Colonic mucosa (tissue), 4 donors: Measurements from ENCODE around the gene USP28. TPM values are rescaled to one million over a fixed set of nuclear protein-coding genes. Genes with fewer than 3 reads are reported as not detected.

ENCODE experiments used
- DNase-seq: peaks from one replicate; pipeline ENCODE4 v3.0.0-alpha.2; 2020
- H3K27ac ChIP-seq: fragments of 200-600 bp; one replicate; pipeline ENCODE4 v1.8.0; 2021
- H3K27me3 ChIP-seq: fragments of 200-600 bp; one replicate; pipeline ENCODE4 v1.8.0; 2021
- H3K36me3 ChIP-seq: fragments of 200-600 bp; one replicate; pipeline ENCODE4 v1.8.0; 2021
- H3K4me1 ChIP-seq: fragments of 200-600 bp; one replicate; pipeline ENCODE4 v1.8.0; 2021; ENCODE audit warnings: mild to moderate bottlenecking
- H3K4me3 ChIP-seq: fragments of 200-600 bp; one replicate; pipeline ENCODE4 v1.8.0; 2021
- H3K9ac ChIP-seq, 2 donors: one replicate each; pipeline ENCODE4 v1.7.0; 2013; ENCODE audit warnings: control low read depth in 2 of 2, low read depth in 2 of 2, low read length in 2 of 2
- H3K9me3 ChIP-seq: fragments of 200-600 bp; one replicate; pipeline ENCODE4 v1.8.0; 2021
- CTCF ChIP-seq: fragments of 200-600 bp; IDR thresholded peaks from one replicate; pipeline ENCODE4 v1.8.0; 2022; ENCODE audit warnings: antibody characterized with exemption, mild to moderate bottlenecking
- intact Hi-C: fragments of 100-400 bp; cut with DNase I; formaldehyde crosslinking; loops from one replicate; pipeline ENCODE4 v1.14.1; 2022
- total RNA-seq, 2 donors: library from RNA; stranded (reverse); fragmentation: NEBNext Ultra II Directional in 1 of 2; extraction: Animal tissue kit (Norgen Biotek cat#: 25700) in 1 of 2; gene quantifications; one replicate each; pipeline ENCODE4 v1.2.1, GENCODE V29; 2021
- donor health status: healthy.
- donor health status: DM: no; HTN: no; CAD: no.
- donor health status: DM: no; HTN: no; CAD: no.

The USP28 gene
- total RNA-seq, 2 donors from 2014 or later = 25.7 to 35.3 TPM

- intact Hi-C loops = no loop called here
These were observed 95.9 kb downstream of the USP28 start, which contains the start of gene CLDN25 for GRCh38 chr11:113779496-113779895. Gene CLDN25, plus strand, starts transcription at chr11:113779796. Its CDS starts 0 bp downstream, at chr11:113779796.

GRCh38 chr11:113778111-113778910 is 97.1 kb downstream of the USP28 start:
- TF ChIP-seq CTCF = no peak
- Histone ChIP-seq H3K27ac (no peak overlapping the region), H3K9ac (no peak overlapping the region), H3K27me3 (no peaks in the 10 kb centered on the region), H3K4me1 (no peaks in the 10 kb centered on the region), H3K9me3 (no peaks in the 10 kb centered on the region), H3K36me3 (no peaks in the 10 kb centered on the region), H3K4me3 (no peak overlapping the region)
- DNase-seq = no peak
- intact Hi-C loops = no loop called here

More at GRCh38 chr11:113779496-113779895, 95.9 kb downstream of the USP28 start, which contains the start of gene CLDN25:
- H3K36me3 ChIP-seq = no peaks in the 10 kb centered on the region
- H3K9me3 ChIP-seq = no peaks in the 10 kb centered on the region
- no peak for DNase-seq
- no peaks in the 10 kb centered on the region for H3K27me3 ChIP-seq
- no peak within 1 kb of the TSS for H3K9ac ChIP-seq
- no peaks in the 10 kb centered on the region for H3K4me1 ChIP-seq
- no peak within 1 kb of the TSS for H3K27ac ChIP-seq
- no peak within 1 kb of the TSS for H3K4me3 ChIP-seq
- TF ChIP-seq CTCF = no peak

- no peak for DNase-seq
- no peaks in the 10 kb centered on the region for H3K9me3 ChIP-seq
- TF ChIP-seq CTCF = peak; percentile 7
- no peak overlapping the region for H3K9ac ChIP-seq
- no peaks in the 10 kb centered on the region for H3K27me3 ChIP-seq
- H3K4me3 ChIP-seq = peak overlapping the region; percentile 57
- peaks cover 6% of the 10 kb centered on the region for H3K4me1 ChIP-seq
- intact Hi-C loops = no loop called here
- H3K27ac ChIP-seq = peak overlapping the region; percentile 60
- no peaks in the 10 kb centered on the region for H3K36me3 ChIP-seq
These were observed 101.2 kb downstream of the USP28 start for GRCh38 chr11:113774174-113774503.

- Histone ChIP-seq H3K27ac (peak within 1 kb of the TSS; percentile 60), H3K9me3 (no peaks in the 10 kb centered on the region), H3K9ac (peak within 1 kb of the TSS; percentile 84 to 92), H3K4me3 (peak within 1 kb of the TSS; percentile 57), H3K27me3 (no peaks in the 10 kb centered on the region), H3K4me1 (peaks cover 6% of the 10 kb centered on the region), H3K36me3 (no peaks in the 10 kb centered on the region)
- peak; percentile 85 for TF ChIP-seq CTCF
- DNase-seq = peak; percentile 96
- intact Hi-C loops = no loop called here
These were observed 101.8 kb downstream of the USP28 start, which contains the start of gene ZW10 for GRCh38 chr11:113773416-113774173. Gene ZW10, minus strand, starts transcription at chr11:113773692. Its CDS starts 26 bp downstream, at chr11:113773666.

DNA sequence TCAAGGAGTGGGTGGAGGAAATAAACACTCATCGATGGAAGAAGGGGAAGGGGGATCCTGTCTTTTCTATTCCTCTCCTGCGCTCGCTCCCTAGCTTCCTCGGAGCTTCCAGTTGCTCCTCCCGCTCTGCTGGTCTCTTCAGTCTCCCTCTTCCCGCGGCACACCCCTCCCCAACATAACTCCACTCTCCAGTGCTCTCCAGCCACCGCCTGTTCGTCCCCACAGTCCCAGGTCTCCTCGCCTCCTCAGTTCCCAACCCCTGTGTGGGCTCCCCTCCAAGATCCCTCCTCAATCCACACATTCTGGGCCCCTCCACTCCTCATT is 102.3 kb downstream of the USP28 start:
- Histone ChIP-seq H3K27ac (peak overlapping the region; percentile 60), H3K36me3 (no peaks in the 10 kb centered on the region), H3K4me3 (peak overlapping the region; percentile 57), H3K27me3 (no peaks in the 10 kb centered on the region), H3K9me3 (no peaks in the 10 kb centered on the region), H3K9ac (peak overlapping the region; percentile 84 to 92), H3K4me1 (peaks cover 6% of the 10 kb centered on the region)
- intact Hi-C loops = no loop called here
- no peak for TF ChIP-seq CTCF
- peak; percentile 48 for DNase-seq
